Common myeloid progenitor, CD34-positive (primary cell): ENCODE results near the gene IL3.
A peak's percentile ranks its signal among the peaks of the same experiment; 100 is the strongest.

Experiments
- CTCF ChIA-PET: fragments of 350-600 bp; sonication (Branson Sonifier 250); formaldehyde crosslinking; loops from one replicate; lab custom pipeline; 2021; ENCODE audit warnings: antibody characterized with exemption; lab: Charles Lee
- POLR2A ChIA-PET: fragments of 350-600 bp; sonication (Branson Sonifier 250); formaldehyde crosslinking; loops from one replicate; lab custom pipeline; 2021; ENCODE audit warnings: antibody characterized with exemption; lab: Charles Lee
- DNase-seq, 3 donors: peaks; one replicate each; pipeline versions ENCODE4 v3.0.0 to v3.0.0-alpha.2; 2013
- H3K27ac ChIP-seq, 2 experiments: 1 replicate in 1 of 2; 2 replicates in 1 of 2; pipeline ENCODE4 v1.7.0; 2013; ENCODE audit warnings: inconsistent platforms in 2 of 2, low read length in 2 of 2, mild to moderate bottlenecking in 2 of 2, low read depth in 1 of 2, moderate library complexity in 1 of 2; ENCODE audit not compliant: severe bottlenecking in 2 of 2, insufficient read depth in 1 of 2, poor library complexity in 1 of 2
- H3K27me3 ChIP-seq, 5 experiments: replicated peaks in 2 of 5; 1 replicate in 3 of 5; 2 replicates in 2 of 5; pipeline versions ENCODE4 v1.6.1 to v1.7.0; 2013; ENCODE audit warnings: low read length in 4 of 5, mild to moderate bottlenecking in 2 of 5, moderate library complexity in 2 of 5, inconsistent platforms in 1 of 5; ENCODE audit not compliant: insufficient read depth in 5 of 5, control insufficient read depth in 4 of 5
- H3K36me3 ChIP-seq, 4 experiments: 1 replicate in 2 of 4; 2 replicates in 2 of 4; pipeline versions ENCODE4 v1.6.1 to v1.7.0; 2013; ENCODE audit warnings: low read length in 3 of 4, control low read depth in 1 of 4, mild to moderate bottlenecking in 1 of 4; ENCODE audit not compliant: control insufficient read depth in 4 of 4, insufficient read depth in 4 of 4
- H3K4me1 ChIP-seq, 4 experiments: 1 replicate in 3 of 4; 2 replicates in 1 of 4; pipeline versions ENCODE4 v1.6.1 to v1.7.1; 2013; ENCODE audit warnings: low read length in 3 of 4, mild to moderate bottlenecking in 3 of 4, control low read depth in 1 of 4, inconsistent platforms in 1 of 4, moderate library complexity in 1 of 4; ENCODE audit not compliant: control insufficient read depth in 4 of 4, insufficient read depth in 4 of 4; ENCODE audit errors: control extremely low read depth in 1 of 4
- H3K4me3 ChIP-seq, 7 experiments: 1 replicate in 4 of 7; 2 replicates in 3 of 7; pipeline versions ENCODE4 v1.5.1 to v1.7.0; 2013; ENCODE audit warnings: mild to moderate bottlenecking in 7 of 7, low read length in 6 of 7, moderate library complexity in 6 of 7, inconsistent platforms in 2 of 7, low read depth in 2 of 7, control low read depth in 1 of 7; ENCODE audit not compliant: insufficient read depth in 4 of 7, control insufficient read depth in 1 of 7; ENCODE audit errors: extremely low read depth in 1 of 7
- H3K9me3 ChIP-seq, 5 experiments: 1 replicate in 4 of 5; 2 replicates in 1 of 5; pipeline versions ENCODE4 v1.6.1 to v1.7.1; 2013; ENCODE audit warnings: low read length in 4 of 5, mild to moderate bottlenecking in 2 of 5, inconsistent platforms in 1 of 5, low read depth in 1 of 5, moderate library complexity in 1 of 5; ENCODE audit not compliant: control insufficient read depth in 4 of 5, insufficient read depth in 2 of 5; ENCODE audit errors: control extremely low read depth in 1 of 5
- WGBS: methylation state at CpG from one replicate; pipeline ENCODE4 v1.1.5; 2013; ENCODE audit not compliant: insufficient coverage; 5-methylcytosine and 5-hydroxymethylcytosine counted together

IL3 gene

GRCh38 chr5:132089363-132089762 is 28.9 kb downstream of the IL3 start:
- Histone ChIP-seq H3K36me3 (no peaks in the 10 kb centered on the region), H3K4me1 (peaks cover 0 to 18% (median 3%) of the 10 kb centered on the region in 4 experiments), H3K27me3 (peaks cover 0 to 2% (median 0%) of the 10 kb centered on the region in 5 experiments), H3K27ac (no peak overlapping the region), H3K9me3 (no peaks in the 10 kb centered on the region), H3K4me3 (no peak overlapping the region)
- no peak for DNase-seq
- WGBS = no CpG with 5 or more reads among the region's 1 CpG
- ChIA-PET CTCF (interaction anchor here (0.7 to 2.1 kb wide), 3 partner anchors 12 to 25 kb away, joined by 3 to 5 read pairs (median 4); partner anchors contain the start of gene CSF2), POLR2A (no interaction called here)

DNA sequence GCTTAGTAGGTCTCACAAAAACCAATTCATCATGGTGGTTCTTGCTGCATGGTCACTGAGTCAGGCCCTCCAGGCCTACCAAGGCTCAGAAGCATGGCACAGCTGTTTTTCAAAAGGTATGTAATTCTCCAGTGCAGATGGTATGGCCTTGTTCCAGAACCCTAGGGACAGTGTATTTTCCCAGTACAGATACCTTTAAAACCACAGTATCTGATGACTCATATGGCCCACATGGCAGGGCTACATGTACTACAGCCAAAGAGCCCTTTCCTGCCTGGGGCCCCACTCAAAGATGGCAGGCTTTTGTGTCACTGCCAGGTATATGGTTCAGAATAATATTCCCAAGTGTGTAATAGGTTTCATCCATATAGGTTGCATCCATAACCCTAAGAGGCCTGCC is 29.7 kb downstream of the IL3 start:
- POLR2A ChIA-PET = no interaction called here
- peak in 2 of 3 donors; percentile 51 to 63 for DNase-seq
- Histone ChIP-seq H3K9me3 (no peaks in the 10 kb centered on the region), H3K4me1 (peaks cover 2 to 25% (median 10%) of the 10 kb centered on the region in 4 experiments), H3K36me3 (no peaks in the 10 kb centered on the region), H3K27ac (no peak overlapping the region), H3K4me3 (no peak overlapping the region), H3K27me3 (peaks cover 0 to 2% (median 0%) of the 10 kb centered on the region in 5 experiments)
- CTCF ChIA-PET = interaction anchor here (2.1 kb wide), 1 partner anchor 17 kb away, joined by 5 read pairs; the partner anchor contains the start of gene CSF2

GRCh38 chr5:132093271-132093670 is 32.8 kb downstream of the IL3 start:
- DNase-seq = no peak
- no peaks in the 10 kb centered on the region for H3K27me3 ChIP-seq
- no peak overlapping the region for H3K4me3 ChIP-seq
- no peaks in the 10 kb centered on the region for H3K36me3 ChIP-seq
- H3K4me1 ChIP-seq = peaks cover 2 to 41% (median 26%) of the 10 kb centered on the region in 4 experiments
- POLR2A ChIA-PET = interaction anchor here (1.3 kb wide), 1 partner anchor 15 kb away, joined by 3 read pairs; no protein-coding TSS in a partner anchor
- CTCF ChIA-PET = interaction anchor here (1.1 to 3.7 kb wide), 8 partner anchors 10 to 86 kb away, joined by 3 to 16 read pairs (median 4); no protein-coding TSS in a partner anchor
- WGBS = 79% methylated on average over 2 of the region's 3 CpGs
- H3K9me3 ChIP-seq = no peaks in the 10 kb centered on the region
- H3K27ac ChIP-seq = no peak overlapping the region

DNA sequence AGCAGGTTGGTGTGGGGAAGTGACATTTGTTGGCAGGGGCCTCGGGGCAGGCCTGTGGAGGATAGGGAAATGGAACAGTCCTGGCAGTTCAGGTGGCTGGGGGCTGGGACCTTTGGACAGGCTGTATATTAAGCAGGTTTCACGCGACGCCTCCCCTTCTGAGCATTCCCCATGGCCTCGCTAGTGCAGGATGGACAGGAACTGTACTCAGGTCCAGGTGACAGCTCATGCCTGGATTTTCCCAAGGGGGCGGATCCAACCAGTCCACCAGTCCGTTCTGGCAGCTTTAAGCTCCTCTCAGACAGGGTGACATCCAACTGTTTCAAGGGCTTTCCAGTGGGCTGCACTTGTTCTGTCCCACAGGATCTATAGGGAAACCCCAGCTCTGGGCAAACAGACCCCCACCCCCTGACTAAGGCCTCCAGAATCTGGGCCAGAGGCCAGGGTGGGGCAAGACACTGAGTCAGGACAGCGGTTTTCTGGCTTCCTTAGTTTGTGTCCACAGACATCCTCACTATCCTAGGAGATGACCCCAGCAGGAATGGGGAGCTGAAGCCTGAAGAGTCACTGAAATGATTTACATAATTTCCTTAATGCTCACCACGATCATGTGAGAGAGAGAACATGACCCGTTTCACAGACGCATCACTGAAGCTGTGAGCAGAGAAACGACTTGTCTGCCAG is 34.1 kb downstream of the IL3 start:
- Histone ChIP-seq H3K4me3 (no peak overlapping the region), H3K4me1 (peaks cover 5 to 48% (median 26%) of the 10 kb centered on the region in 4 experiments), H3K9me3 (no peaks in the 10 kb centered on the region), H3K27ac (no peak overlapping the region), H3K27me3 (no peaks in the 10 kb centered on the region), H3K36me3 (no peaks in the 10 kb centered on the region)
- DNase-seq = peak in 1 of 3 donors; percentile 38
- CTCF ChIA-PET = interaction anchor here (0.8 to 3.7 kb wide), 12 partner anchors 9 to 144 kb away, joined by 3 to 16 read pairs (median 3); partner anchors contain the start of gene CSF2
- 57% methylated on average over 12 of the region's 12 CpGs for WGBS
- POLR2A ChIA-PET = no interaction called here

GRCh38 chr5:132095077-132095410 is 34.6 kb downstream of the IL3 start:
- no peak for DNase-seq
- no peak overlapping the region for H3K4me3 ChIP-seq
- WGBS = 73% methylated on average over 2 of the region's 2 CpGs
- peaks cover 5 to 50% (median 29%) of the 10 kb centered on the region in 4 experiments for H3K4me1 ChIP-seq
- H3K27ac ChIP-seq = no peak overlapping the region
- ChIA-PET CTCF (interaction anchor here (0.8 to 3.7 kb wide), 10 partner anchors 9 to 143 kb away, joined by 3 to 16 read pairs (median 3); partner anchors contain the start of gene CSF2), POLR2A (no interaction called here)
- no peaks in the 10 kb centered on the region for H3K9me3 ChIP-seq
- no peaks in the 10 kb centered on the region for H3K27me3 ChIP-seq
- H3K36me3 ChIP-seq = no peaks in the 10 kb centered on the region

GRCh38 chr5:132095424-132095972 is 35.0 kb downstream of the IL3 start:
- no peaks in the 10 kb centered on the region for H3K36me3 ChIP-seq
- peak overlapping the region in 1 of 7 experiments; percentile 25 for H3K4me3 ChIP-seq
- H3K9me3 ChIP-seq = no peaks in the 10 kb centered on the region
- WGBS = 10% methylated on average over 6 of the region's 6 CpGs
- DNase-seq = peak; percentile 67 to 90 (median 85)
- CTCF ChIA-PET = interaction anchor here (0.7 to 3.7 kb wide), 11 partner anchors 14 to 84 kb away, joined by 3 to 16 read pairs (median 3); partner anchors contain the start of gene CSF2
- POLR2A ChIA-PET = interaction anchor here (0.6 kb wide), 1 partner anchor 19 kb away, joined by 3 read pairs; no protein-coding TSS in a partner anchor
- no peak overlapping the region for H3K27ac ChIP-seq
- peaks cover 5 to 49% (median 32%) of the 10 kb centered on the region in 4 experiments for H3K4me1 ChIP-seq
- H3K27me3 ChIP-seq = no peaks in the 10 kb centered on the region
